Colonic mucosa (tissue), 4 donors: ENCODE data around the gene CHRNG. TPM values are rescaled to one million over a fixed set of nuclear protein-coding genes. Genes with fewer than 3 reads are reported as not detected.

Source experiments
- DNase-seq: peaks from one replicate; pipeline ENCODE4 v3.0.0-alpha.2; 2020
- H3K27ac ChIP-seq: fragments of 200-600 bp; one replicate; pipeline ENCODE4 v1.8.0; 2021
- H3K27me3 ChIP-seq: fragments of 200-600 bp; one replicate; pipeline ENCODE4 v1.8.0; 2021
- H3K36me3 ChIP-seq: fragments of 200-600 bp; one replicate; pipeline ENCODE4 v1.8.0; 2021
- H3K4me1 ChIP-seq: fragments of 200-600 bp; one replicate; pipeline ENCODE4 v1.8.0; 2021; ENCODE audit warnings: mild to moderate bottlenecking
- H3K4me3 ChIP-seq: fragments of 200-600 bp; one replicate; pipeline ENCODE4 v1.8.0; 2021
- H3K9ac ChIP-seq, 2 donors: one replicate each; pipeline ENCODE4 v1.7.0; 2013; ENCODE audit warnings: control low read depth in 2 of 2, low read depth in 2 of 2, low read length in 2 of 2
- H3K9me3 ChIP-seq: fragments of 200-600 bp; one replicate; pipeline ENCODE4 v1.8.0; 2021
- intact Hi-C: fragments of 100-400 bp; cut with DNase I; formaldehyde crosslinking; loops from one replicate; pipeline ENCODE4 v1.14.1; 2022
- total RNA-seq, 2 donors: library from RNA; stranded (reverse); fragmentation: NEBNext Ultra II Directional in 1 of 2; extraction: Animal tissue kit (Norgen Biotek cat#: 25700) in 1 of 2; gene quantifications; one replicate each; pipeline ENCODE4 v1.2.1, GENCODE V29; 2021
- TF ChIP-seq, protein P1 (sequence below): fragments of 200-600 bp; IDR thresholded peaks from one replicate; pipeline ENCODE4 v1.8.0; 2022; ENCODE audit warnings: antibody characterized with exemption, mild to moderate bottlenecking
- donor health status: healthy.
- donor health status: DM: no; HTN: no; CAD: no.
- donor health status: DM: no; HTN: no; CAD: no.

Gene CHRNG
- total RNA-seq, 2 donors from 2014 or later, result not detected

DNA sequence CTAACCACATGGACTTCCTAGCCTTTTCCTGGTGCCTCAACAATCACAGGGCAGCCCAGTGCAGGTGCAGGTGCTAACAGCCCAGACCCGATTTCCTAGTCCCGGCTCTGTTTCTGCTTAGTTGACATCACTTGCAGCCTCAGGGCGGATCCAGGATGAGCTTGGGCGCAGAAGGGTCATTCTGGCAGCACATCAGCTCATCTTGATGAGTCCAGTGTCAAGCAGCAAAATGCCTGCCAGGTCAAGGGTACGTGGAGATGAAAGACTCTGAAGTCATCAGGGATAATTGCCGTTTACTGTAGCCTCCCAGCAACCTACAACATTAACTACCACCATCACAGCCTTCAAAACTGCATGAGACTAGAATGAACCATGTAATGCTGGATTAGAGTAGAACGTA is 54.5 kb downstream of the CHRNG start:
- TF ChIP-seq, protein P1, sequence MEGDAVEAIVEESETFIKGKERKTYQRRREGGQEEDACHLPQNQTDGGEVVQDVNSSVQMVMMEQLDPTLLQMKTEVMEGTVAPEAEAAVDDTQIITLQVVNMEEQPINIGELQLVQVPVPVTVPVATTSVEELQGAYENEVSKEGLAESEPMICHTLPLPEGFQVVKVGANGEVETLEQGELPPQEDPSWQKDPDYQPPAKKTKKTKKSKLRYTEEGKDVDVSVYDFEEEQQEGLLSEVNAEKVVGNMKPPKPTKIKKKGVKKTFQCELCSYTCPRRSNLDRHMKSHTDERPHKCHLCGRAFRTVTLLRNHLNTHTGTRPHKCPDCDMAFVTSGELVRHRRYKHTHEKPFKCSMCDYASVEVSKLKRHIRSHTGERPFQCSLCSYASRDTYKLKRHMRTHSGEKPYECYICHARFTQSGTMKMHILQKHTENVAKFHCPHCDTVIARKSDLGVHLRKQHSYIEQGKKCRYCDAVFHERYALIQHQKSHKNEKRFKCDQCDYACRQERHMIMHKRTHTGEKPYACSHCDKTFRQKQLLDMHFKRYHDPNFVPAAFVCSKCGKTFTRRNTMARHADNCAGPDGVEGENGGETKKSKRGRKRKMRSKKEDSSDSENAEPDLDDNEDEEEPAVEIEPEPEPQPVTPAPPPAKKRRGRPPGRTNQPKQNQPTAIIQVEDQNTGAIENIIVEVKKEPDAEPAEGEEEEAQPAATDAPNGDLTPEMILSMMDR, result no peak
- intact Hi-C loops, result no loop called here
- H3K9ac ChIP-seq, result no peak overlapping the region
- peak overlapping the region; percentile 23 for H3K27ac ChIP-seq
- H3K4me3 ChIP-seq, result no peak overlapping the region
- H3K27me3 ChIP-seq, result no peaks in the 10 kb centered on the region
- H3K4me1 ChIP-seq, result peaks cover 10% of the 10 kb centered on the region
- H3K9me3 ChIP-seq, result no peaks in the 10 kb centered on the region
- no peak for DNase-seq
- H3K36me3 ChIP-seq, result no peaks in the 10 kb centered on the region

Other genes with a start within 250 kb of the CHRNG start
- gene ALPP, start 160.9 kb upstream of the CHRNG start, total RNA-seq, result under 1 TPM; 0.11 to 0.37 TPM
- 1 to 10 TPM; 1.7 to 3.3 TPM for gene ALPG, start 132.8 kb upstream of the CHRNG start, total RNA-seq
- 10 to 100 TPM in 1 of 2 donors, 1 to 10 TPM in 1; 9.4 to 27.1 TPM for gene ALPI, start 83.5 kb upstream of the CHRNG start, total RNA-seq
- under 1 TPM; 0.12 to 0.40 TPM for gene ECEL1, start 51.9 kb upstream of the CHRNG start, total RNA-seq
- gene PRSS56, start 19.3 kb upstream of the CHRNG start, total RNA-seq, result not detected
- gene CHRND, start 13.5 kb upstream of the CHRNG start, total RNA-seq, result not detected
- 1 to 10 TPM; 3.0 to 4.4 TPM for gene TIGD1, start 10.9 kb downstream of the CHRNG start, total RNA-seq
- gene EIF4E2, start 11.0 kb downstream of the CHRNG start, total RNA-seq, result 100 to 1,000 TPM in 1 of 2 donors, 10 to 100 TPM in 1; 99.5 to 109 TPM
- gene EFHD1, start 93.9 kb downstream of the CHRNG start, total RNA-seq, result 1 to 10 TPM; 1.4 to 3.4 TPM
- 10 to 100 TPM; 48.8 to 49.3 TPM for gene GIGYF2, start 157.6 kb downstream of the CHRNG start, total RNA-seq
- under 1 TPM in 1 of 2 donors, not detected in 1; 0.32 TPM for gene KCNJ13, start 236.9 kb downstream of the CHRNG start, total RNA-seq